GM21737 (cell line): ENCODE measurements around the gene VWA5A.
"Not testable (repeated sequence)": the region's sequence is repeated elsewhere in the genome, so short reads cannot be mapped to it uniquely, and the experiment has no call there.

Experiments used
- ATAC-seq: cut with Tn5 transposase; IDR thresholded peaks from one replicate; pipeline ENCODE4 v1.9.1; 2021; ENCODE audit warnings: mild to moderate bottlenecking, moderate library complexity; ENCODE audit not compliant: unreplicated experiment

The VWA5A gene

DNA sequence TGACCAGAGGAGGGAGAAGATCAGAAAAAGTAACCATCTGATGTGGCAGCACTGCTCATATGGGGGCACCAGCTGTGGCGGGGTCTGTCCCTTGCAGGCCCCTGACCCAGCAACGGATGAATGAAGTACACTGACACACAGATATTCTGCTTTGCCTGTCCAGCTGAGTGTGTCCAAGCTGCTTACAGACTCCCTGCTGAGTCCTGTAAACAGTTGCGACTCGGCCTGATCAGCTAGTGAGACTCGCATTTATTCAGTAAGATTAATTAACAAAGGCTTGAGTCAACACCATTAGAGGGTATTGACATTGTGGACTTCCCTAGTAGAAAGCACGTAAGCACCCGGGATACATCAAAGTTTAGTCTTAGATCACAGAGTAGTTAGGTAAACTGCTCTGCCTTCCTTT is 52.6 kb downstream of the VWA5A start:
- no peak for ATAC-seq

DNA sequence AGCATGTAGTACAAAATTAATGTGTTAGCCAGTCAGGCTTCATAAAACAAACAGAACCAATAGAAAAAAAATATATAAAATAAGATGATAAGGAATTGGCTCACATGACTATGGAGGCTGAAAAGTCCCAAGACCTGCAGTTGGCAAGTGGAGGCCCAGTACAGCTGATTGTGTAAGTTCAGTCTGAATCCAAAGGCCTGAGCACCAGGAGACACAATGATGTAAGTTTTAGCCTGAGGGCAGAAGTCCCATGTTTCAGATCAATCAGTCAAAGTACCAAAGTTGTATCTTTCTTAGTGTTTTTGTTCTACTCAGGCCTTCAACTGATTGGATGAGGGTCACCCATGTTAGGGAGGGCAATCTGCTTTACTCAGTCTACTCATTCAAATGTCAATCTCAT is 53.5 kb downstream of the VWA5A start:
- ATAC-seq, result no peak

DNA sequence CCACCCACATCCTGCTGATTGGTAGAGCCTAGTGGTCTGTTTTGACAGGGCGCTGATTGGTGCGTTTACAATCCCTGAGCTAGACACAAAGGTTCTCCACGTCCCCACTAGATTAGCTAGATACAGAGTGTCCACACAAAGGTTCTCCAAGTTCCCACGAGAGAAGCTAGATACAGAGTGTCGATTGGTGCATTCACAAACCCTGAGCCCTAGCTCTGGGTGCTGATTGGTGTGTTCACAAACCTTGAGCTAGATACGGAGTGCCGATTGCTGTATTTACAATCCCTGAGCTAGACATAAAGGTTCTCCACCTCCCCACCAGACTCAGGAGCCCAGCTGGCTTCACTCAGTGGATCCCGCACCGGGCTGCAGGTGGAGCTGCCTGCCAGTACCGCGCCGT is 55.1 kb downstream of the VWA5A start:
- ATAC-seq, result not testable (repeated sequence)

DNA sequence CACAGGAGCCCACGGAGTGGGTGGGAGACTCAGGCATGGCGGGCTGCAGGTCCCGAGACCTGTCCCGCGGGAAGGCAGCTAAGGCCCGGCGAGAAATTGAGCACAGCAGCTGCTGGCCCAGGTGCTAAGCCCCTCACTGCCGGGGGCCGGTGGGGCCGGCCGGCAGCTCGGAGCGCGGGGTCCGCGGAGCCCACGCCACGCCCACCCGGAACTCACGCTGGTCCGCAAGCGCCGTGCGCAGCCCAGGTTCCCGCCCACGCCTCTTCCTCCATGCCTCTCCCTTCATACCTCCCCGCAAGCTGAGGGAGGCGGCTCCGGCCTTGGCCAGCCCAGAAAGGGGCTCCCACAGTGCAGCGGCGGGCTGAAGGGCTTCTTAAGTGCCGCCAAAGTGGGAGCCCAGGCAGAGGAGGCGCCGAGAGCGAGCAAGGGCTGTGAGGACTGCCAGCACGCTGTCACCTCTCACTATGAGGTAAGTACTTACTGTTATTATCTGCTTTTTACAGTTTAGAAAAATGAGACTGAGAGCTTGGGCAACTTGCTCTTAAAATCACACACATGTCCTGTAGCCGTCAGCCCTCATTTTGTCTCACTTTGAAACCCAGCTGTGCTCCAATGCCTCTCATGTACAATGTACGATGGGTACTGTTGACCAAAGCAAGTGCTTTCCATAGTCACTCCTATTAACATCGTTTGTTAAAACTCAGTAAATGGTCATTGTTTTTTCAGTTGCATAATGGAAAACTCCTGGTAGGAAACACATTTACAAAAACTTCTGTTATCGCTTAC is 55.7 kb downstream of the VWA5A start:
- no peak for ATAC-seq

DNA sequence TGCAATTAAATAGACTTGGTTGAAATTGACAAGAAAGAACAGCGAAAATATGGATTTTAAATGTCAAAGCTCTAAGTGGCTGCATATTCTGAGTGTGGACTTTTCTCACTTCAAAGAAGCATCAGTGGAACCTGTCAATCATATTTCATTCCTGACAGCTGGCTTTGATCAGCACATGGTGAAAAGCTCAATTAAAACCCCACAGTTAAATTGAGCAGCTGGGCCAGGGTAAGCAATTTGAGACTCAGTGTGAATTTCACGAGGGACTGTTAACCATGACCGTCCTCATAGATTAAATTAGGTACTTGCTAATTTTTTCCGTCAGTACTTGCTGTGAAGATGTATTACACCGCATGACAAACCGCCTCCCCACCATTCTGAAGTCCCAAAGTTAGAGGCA is 56.9 kb downstream of the VWA5A start:
- ATAC-seq, result no peak

DNA sequence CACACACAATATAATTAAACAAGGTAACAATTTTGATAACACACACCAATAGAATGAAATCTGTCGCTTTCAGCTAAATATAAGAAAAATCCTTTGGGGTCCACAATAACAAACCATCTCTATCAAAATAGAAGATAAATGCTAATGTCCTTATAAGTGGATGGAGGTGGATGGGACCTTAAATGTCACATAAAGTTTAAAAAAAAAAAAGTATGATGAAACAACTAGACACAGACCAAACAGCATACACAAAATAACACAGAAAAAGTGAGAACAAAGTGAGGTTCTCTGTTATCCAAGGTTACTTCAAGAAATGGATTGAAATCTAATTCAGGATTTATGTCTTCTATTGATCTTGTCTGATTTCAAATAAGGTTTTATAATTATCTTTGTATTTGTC is 57.3 kb downstream of the VWA5A start:
- ATAC-seq, result no peak

DNA sequence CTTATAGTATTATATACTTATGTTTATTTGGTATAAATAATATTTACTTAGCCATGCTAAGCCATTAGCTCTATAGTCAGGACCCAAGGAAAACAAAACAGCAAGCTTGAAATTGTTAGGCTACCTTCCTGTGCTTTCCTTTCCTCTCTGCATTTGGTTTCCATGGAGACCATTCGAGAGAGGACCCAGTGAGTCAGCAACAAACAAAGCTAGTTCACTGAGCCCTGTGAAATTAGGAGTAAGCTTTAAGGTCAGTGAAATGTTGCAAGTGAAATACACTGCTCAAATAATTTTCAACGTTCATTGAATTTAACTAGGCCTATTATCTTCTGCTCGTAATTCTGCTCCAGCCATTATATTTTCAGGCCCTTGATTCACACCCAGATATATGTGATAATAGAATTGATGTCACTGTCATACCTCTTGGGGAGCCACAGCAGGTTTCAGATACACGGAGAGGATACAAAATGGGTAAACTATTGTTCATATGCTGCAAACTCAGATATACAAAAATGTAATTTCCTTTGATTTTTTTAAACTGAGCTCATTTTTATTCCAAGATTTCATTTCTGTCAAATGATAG is 58.8 kb downstream of the VWA5A start:
- ATAC-seq, result no peak

DNA sequence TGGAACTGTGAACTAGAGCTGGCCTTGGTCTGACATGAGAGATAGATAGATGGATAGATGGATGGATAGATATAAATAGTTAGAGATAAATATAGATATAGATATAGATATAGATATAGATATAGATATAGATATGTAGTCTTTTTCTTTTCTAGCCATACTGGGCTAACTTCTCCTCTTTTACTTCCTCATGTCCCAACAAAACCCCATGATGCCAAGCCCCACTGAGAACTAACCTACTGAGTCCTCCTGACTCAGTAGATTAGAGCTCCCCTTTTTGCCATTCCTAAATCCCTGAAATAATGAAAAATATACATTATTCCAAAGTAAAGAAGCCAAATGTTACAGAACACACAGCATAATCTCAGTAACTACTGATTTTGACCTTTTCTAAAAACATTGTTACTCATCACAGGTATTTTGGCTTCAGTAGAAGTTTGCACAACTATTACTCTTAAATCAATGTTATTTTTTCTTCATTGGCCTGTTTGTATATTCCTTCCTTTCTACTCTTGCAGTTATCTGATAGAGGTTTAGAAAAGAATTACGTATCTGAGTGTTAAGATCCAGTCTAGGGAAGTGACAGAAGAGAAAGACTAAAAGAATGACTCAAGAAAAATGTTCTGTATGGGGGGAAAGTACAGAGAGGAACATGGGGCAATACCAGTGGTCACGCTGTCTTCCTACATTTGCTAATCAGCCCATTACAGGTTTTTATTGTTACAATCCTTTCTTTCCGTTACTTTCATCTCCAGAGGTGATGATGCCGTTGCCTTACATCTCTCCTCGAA is 61.9 kb downstream of the VWA5A start:
- ATAC-seq, result no peak

DNA sequence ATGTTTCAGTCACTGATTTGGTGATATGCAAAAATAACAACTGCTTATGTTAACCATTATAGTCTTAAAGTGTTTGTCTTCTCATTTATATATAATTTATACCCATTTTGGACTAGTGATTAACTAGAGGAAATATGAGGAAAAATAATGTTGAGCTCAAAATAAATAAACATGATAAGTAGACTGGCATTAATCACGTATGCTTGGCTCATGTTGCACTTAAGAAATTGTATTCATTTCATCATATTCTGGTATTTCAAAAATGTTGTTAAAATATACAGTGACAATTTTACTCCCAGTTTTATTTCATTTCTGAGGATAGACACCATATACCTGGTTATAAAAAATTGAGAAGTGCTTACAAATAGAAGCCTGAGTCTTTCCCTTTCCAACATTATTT is 64.1 kb downstream of the VWA5A start:
- ATAC-seq, result no peak

DNA sequence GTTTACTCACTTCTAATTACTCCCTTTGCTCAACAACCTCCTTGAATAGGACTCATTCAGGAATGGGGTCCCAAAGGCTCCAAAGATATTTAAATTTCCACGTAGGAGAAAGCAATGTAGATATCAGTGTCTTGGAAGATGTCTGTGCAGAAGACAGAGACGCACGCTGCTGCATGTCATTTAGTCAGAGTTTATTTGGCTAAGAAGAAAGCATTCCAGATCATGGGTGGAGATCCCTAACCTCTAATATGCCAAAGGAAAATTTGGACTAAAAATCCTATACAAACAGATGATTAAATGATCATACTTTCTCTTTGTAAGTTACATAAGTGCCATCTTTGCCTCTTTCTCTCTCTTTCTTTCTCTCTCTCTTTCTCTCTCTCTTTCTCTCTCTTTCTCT is 67.8 kb downstream of the VWA5A start, which contains the start of gene OR10D3:
TSS of gene OR10D3 (plus strand) at position 278 of the 400 bp plus-strand sequence. CDS start 1,925 bp downstream, outside the sequence.
- ATAC-seq, result no peak

DNA sequence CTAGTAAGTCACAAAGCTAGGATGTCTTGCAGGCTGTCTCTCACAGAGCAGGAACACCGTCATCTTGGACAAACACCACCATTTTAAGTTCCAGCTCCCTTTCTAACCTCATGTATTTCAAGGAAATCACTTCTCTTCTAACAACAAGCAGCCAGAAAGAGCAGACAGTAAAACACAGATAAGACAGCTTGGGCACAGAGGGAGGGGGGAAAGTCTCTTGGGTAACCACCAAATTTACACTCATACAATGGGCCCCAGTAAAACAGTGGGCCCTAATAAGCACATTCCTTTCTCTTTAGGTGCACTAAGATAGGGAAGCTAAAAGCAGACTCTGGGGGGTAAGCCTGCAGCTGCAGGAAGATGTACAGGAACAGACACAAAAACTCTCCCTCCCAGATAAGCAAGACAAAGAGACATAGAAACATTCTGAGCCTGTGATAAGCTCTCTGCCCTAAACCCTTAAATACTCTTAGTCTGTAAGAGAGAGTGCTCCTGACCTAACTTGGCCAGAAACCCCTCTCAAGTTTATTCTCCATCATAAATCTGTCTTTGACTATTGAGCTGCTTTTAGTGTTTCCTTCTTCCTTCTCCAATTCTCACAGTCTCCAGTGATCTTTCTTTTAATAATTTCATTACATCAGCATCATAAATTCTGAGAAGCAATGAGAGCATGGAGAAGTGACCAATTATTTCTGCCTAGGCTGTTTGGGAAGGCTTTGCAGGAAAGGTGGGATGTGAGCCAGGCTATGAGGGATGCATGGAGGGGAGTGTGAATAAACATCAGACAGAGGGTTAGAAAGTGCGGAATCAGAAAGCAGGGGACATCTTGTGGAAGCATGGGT is 75.3 kb downstream of the VWA5A start:
- no peak for ATAC-seq

DNA sequence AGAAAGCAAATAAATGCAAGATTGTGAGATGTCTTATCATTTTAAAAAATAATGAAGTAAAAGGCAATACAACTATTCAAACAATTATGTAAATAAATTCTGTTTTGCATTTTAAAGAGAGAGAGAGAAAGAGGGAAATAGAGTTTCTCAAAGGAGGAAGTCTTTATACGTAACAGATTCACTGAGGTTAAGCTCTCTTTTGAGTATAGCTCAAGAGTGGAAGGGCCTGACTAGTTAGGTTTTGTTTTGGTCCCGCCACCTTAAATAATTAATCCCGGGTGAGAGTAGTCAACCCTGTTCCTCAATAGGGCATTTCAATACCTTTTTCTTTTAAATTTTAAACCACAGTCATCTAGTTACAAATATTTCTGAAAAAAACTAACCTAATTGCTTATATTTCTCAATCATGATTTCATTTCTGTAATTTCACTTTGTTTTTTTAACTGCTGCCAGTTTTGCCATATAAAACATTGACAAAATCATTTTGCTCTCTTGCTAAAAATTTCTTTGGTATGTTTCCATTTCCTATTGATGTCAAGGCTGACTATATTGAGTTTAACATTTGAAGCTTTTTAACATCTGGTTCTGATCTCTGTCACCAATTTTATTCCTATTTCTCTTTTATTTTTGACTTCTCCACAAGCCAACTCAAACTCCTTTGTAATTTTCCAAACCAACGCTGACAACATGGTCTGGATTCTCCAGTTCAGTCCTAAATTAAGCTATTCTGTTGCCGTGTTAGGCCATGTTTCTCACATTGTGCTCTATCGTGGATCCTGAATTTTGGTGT is 78.2 kb downstream of the VWA5A start:
- peak; percentile 72 for ATAC-seq

DNA sequence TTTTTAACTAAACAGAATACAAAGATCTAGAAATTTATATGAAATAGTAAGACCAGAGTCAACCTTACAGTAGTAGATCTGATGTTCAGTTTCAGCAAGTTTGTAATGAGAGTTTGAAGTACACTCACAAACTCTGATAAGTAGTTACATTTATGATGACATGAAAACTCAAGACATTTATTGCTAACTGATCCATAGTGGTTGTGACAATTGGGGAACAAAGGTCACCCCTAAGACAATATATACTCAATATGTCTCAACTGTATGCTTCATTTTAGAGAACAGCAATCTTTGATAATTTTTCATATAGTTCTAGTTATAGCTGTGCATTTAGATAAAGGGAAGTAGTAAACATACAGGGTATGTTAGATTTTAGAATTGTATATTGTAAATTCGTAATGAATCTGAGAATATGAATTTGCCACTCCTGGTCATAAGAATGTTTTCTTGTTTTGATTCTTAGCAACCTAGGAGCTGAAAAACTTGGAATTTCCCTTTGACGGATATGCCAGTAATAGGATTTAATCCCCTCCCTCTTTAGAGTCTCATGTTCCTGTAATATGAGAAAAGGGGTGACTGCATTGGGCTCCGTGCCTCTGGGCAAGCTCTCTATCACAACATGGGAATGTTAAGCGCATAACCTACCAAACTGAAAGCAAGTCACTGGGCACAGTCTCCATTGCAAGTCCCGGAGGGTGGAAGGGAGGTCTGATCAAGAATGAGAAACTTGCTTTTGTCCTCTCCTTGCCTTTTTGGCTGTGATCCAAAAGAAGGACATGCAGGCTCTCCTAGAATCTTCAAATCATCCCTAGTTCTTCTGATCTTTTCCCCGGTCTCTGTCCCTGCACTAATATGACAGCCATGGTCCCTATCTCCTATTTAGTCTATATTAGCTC is 79.3 kb downstream of the VWA5A start:
- ATAC-seq, result no peak

DNA sequence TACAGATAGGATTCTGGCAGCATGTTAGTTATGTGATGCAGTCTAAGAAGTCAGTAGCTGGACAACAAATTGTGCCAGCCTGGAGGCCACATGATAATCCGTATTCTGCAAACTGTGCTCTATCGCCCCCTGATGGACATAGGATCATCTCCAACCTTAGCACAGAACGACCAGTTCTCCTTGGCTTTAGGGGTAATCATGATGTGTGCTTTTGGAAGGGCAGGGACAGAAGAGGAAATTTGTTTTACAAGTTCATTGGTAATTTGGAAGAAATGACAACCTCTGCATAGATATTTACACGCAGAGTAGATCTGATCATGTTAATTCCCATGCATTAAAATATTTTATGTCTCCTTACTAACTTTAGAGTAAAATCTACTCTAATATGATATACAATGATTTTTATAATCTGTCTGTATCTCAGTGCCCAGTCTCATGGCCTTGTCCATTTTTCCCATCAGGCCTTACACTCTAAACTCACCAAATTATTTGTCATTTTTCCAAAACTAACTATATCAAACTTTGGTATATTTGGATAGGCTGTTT is 80.0 kb downstream of the VWA5A start:
- peak; percentile 73 for ATAC-seq
